Bronchial epithelial cell (primary cell): ENCODE data around the gene HOXA10. TPM values are rescaled to one million over a fixed set of nuclear protein-coding genes. Genes with fewer than 3 reads are reported as not detected.

Experiments used
- DNase-seq: peaks from one replicate; pipeline ENCODE4 v3.0.0-alpha.2; 2010; ENCODE audit warnings: low read depth
- FAIRE-seq: peaks from 2 replicates; lab custom pipeline; 2011; peaks lifted over from hg19 to GRCh38; lab: Jason Lieb, UNC
- H3K27me3 ChIP-seq: 2 replicates; pipeline ENCODE4 v1.5.1; 2011; ENCODE audit warnings: low read length; ENCODE audit not compliant: control insufficient read depth, insufficient read depth
- H3K36me3 ChIP-seq: 2 replicates; pipeline ENCODE4 v1.5.1; 2011; ENCODE audit warnings: low read length; ENCODE audit not compliant: control insufficient read depth, insufficient read depth
- H3K4me3 ChIP-seq: 2 replicates; pipeline ENCODE4 v1.5.1; 2011; ENCODE audit warnings: mild to moderate bottlenecking, low read depth, low read length, control low read depth
- total RNA-seq: library from RNA; depleted of rRNA; stranded (reverse); fragments of >200 nt; gene quantifications from 2 replicates; pipeline ENCODE4 v1.2.1, GENCODE V29; 2014
- TF ChIP-seq, protein P1 (sequence below): IDR thresholded peaks from 2 replicates; pipeline ENCODE4 v1.5.1; 2011; ENCODE audit warnings: mild to moderate bottlenecking, moderate library complexity, low read length, control low read depth, inconsistent platforms; ENCODE audit not compliant: insufficient read depth, severe bottlenecking

The HOXA10 gene
- total RNA-seq, 1 donor from 2014 or later: not detected

DNA sequence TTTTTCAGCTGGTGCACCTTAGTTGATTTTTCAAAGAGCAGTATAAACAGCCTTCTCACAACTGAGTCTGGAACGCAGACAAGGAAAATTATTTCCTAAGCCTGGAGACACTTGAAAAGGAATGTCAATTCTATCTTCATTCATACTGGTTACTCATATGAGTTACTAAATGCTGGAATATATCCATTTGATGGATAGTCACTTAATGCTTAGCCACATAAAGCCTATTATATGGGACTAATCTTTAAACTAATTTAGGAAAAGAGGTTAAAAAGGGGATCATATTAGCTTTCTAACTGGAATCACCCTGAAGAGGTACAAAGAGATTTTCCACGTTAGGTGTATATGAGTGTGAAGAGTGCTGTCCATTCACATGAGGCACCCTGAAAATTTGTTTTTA is 41.9 kb downstream of the HOXA10 start:
- TF ChIP-seq, protein P1, sequence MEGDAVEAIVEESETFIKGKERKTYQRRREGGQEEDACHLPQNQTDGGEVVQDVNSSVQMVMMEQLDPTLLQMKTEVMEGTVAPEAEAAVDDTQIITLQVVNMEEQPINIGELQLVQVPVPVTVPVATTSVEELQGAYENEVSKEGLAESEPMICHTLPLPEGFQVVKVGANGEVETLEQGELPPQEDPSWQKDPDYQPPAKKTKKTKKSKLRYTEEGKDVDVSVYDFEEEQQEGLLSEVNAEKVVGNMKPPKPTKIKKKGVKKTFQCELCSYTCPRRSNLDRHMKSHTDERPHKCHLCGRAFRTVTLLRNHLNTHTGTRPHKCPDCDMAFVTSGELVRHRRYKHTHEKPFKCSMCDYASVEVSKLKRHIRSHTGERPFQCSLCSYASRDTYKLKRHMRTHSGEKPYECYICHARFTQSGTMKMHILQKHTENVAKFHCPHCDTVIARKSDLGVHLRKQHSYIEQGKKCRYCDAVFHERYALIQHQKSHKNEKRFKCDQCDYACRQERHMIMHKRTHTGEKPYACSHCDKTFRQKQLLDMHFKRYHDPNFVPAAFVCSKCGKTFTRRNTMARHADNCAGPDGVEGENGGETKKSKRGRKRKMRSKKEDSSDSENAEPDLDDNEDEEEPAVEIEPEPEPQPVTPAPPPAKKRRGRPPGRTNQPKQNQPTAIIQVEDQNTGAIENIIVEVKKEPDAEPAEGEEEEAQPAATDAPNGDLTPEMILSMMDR: no peak
- peaks cover 60% of the 10 kb centered on the region for H3K27me3 ChIP-seq
- no peaks in the 10 kb centered on the region for H3K36me3 ChIP-seq
- DNase-seq (no peak), FAIRE-seq (no peak)
- no peak overlapping the region for H3K4me3 ChIP-seq

DNA sequence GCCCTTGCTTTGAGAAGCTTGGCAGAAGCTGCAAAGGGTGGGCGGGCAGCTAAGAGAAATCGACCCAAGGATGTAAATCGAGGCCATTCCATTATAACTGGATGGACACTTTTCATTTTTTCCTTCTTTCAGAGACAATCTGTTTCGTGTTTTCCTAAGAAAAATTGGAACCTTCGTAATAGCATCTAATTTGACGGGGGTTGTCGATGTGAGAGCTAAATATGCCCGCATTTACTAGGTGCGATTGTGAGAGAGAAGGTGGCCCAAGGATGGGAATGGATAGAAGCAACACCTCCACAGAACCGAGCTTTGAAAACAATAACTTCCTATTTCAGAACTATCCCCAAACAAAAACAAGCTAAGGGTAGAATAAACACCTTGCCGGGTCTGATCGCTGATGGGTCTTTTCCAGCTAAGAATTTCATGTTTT is 42.7 kb downstream of the HOXA10 start:
- DNase-seq (no peak), FAIRE-seq (no peak)
- H3K27me3 ChIP-seq: peaks cover 61% of the 10 kb centered on the region
- TF ChIP-seq, protein P1: no peak
- H3K36me3 ChIP-seq: no peaks in the 10 kb centered on the region
- H3K4me3 ChIP-seq: no peak overlapping the region

DNA sequence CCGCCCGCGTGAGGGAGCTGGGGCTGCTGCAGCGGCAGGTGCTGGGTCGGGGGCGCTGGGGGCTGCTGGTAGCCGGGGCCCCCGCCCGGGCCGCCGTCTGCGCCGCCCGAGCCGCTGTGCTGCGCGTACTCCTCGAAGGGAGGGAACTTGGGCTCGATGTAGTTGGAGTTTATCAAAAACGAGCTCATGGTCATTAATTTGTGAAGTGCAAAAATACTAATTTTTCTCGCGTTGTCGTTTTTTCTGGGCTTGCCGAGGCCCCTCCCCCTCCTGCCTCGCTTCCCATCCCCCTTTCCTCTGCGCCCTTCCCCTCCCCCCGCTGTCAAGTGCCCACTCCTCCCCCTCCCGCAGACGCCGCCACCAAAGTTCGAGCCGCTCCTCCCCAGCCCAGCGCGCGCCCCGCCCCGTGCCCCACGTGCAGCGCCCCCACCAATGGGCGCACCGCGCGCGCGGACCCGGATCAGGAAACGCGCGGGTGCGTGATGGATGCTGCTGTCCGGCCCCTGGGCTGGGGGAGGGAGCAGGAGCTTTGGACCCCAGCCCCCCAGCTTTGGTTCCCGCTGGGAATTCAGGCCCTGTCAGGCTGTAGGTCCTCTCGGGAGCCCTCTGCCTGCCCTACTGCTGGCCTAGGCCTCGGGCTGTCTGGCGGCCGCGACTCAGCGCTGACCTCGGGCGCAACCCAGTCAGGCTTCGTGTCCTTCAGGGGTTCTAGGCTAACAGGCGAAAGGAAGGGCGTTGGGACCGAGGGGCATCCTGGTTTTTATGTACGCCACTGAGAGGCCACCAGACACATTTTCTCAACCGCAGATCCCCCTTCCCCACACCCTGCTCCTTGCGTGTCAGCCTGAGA is 43.4 kb downstream of the HOXA10 start, which contains the start of gene HOXA4:
HOXA4 (minus strand) TSS at position 218 of the 850 bp plus-strand sequence; CDS start at position 194, 24 bp downstream.
- H3K36me3 ChIP-seq: no peaks in the 10 kb centered on the region
- TF ChIP-seq, protein P1: no peak
- DNase-seq (no peak), FAIRE-seq (no peak)
- peaks cover 62% of the 10 kb centered on the region for H3K27me3 ChIP-seq
- peak within 1 kb of the TSS; percentile 18 for H3K4me3 ChIP-seq

DNA sequence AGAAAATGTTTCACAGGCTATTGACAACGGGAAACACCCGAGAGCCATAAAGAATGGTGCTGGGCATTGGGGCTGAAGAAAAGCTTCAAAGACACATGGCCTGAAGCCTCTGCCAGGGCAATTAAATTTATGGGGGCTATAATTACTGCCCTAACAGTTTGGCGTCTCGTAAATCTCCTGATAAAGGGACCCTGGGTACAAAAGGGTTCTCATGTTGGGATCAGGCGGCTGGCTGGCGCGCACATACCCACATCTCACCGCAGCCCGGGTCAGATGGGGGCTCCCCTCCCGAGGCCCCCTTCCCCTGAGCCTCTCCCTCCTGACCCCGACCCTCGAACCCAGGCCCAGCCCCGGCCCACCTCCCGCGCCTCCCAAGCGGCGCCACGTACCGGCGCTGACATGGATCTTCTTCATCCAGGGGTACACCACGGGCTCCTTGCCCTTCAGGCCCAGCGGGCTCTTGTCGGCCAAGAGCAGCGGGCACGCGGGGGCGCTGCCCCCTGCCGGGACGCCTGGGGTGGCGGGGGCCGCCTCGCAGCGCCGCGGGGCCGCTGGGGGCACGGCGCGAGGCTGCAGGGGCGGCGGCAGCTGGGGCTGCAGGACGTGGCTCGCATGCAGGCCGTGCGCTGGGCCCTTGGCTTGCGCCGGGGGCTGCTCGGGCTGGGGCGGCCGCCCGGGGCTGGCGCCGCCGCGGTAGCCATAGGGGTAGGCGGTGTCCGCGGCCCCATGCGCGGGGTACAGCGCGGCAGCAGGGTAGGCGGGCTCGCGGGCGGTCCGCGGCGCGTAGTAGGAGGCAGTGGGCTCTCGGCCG is 44.2 kb downstream of the HOXA10 start:
- H3K27me3 ChIP-seq: peaks cover 65% of the 10 kb centered on the region
- FAIRE-seq (no peak), DNase-seq (no peak)
- TF ChIP-seq, protein P1: no peak
- H3K4me3 ChIP-seq: no peak overlapping the region
- H3K36me3 ChIP-seq: no peaks in the 10 kb centered on the region

DNA sequence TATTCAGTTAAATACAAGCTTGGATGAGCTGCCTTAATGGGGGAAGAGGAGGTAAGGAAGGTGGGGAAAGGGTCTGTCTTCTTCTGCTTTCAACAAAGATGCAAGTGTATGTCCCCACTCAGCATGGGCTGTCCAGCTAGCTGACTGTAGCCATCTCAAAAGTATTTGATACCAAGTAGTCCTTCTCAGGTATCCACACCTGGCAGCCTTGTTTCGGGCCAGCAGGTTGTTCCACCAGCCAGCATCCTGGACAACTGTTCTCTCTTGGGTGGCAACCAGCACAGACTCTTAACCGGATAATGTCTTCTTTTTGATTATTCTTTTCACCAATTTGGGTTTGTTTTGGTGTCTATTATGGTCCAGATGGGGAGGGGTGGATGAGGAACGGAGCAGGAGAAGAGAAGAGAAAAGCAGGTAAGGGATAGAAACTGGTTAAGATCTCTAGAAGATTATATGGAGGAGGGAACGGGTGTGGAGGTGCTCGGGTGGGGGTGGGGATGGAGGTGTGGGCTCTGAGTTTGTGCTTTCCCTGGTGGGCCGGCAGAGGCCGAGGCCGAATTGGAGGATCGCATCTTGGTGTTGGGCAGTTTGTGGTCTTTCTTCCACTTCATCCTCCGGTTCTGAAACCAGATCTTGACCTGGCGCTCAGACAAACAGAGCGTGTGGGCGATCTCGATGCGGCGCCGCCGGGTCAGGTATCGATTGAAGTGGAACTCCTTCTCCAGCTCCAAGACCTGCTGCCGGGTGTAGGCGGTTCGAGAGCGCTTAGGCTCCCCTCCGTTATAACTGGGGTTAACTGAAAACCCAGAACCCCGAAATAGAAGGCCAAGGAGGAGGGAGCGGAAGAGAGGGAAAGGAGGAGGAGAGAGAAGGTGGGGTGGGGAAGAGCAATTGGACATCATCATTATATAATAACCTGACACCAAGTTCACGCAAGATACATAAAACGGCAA is 45.1 kb downstream of the HOXA10 start:
- no peak for FAIRE-seq
- Histone ChIP-seq H3K36me3 (no peaks in the 10 kb centered on the region), H3K4me3 (no peak overlapping the region), H3K27me3 (peaks cover 69% of the 10 kb centered on the region)
- TF ChIP-seq, protein P1: no peak
- no peak for DNase-seq
